ENCODE data around the gene CERK. TPM values are rescaled to one million over a fixed set of nuclear protein-coding genes. Genes with fewer than 3 reads are reported as not detected.
A peak's percentile ranks its signal among the peaks of the same experiment; 100 is the strongest.

The CERK gene
- total and polyA plus RNA-seq, 4 experiments from 2014 or later: 91.2 to 164 (median 136) TPM

DNA sequence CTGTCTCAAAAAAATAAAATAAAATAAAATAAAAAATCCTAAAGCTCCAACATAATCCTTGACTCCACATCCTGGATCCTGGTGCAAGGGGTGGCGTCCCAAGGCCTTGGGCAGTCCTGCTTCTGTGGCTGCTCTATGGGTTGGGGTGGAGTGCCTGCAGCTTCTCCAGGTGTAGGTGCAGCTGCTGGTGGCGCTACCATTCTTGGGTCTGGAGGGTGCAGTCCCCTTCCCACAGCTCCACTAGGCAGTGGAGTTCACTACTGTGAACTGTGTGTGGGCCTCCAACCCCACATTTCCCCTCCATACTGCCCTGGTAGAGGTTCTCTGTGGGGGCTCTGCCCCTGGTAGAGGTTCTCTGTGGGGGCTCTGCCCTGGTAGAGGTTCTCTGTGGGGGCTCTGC is 17.5 kb upstream of the CERK start:
- POLR2A ChIA-PET (ENCODE audit: partially characterized antibody): interaction anchor here (4.6 kb wide), 1 partner anchor 16 kb away, joined by 30 read pairs; the partner anchor contains the start of gene CERK
- H3K4me1 ChIP-seq (ENCODE audit: insufficient read depth, low read length): peaks cover 22% of the 10 kb centered on the region
- intact Hi-C loops (cut with micrococcal nuclease): no loop called here

DNA sequence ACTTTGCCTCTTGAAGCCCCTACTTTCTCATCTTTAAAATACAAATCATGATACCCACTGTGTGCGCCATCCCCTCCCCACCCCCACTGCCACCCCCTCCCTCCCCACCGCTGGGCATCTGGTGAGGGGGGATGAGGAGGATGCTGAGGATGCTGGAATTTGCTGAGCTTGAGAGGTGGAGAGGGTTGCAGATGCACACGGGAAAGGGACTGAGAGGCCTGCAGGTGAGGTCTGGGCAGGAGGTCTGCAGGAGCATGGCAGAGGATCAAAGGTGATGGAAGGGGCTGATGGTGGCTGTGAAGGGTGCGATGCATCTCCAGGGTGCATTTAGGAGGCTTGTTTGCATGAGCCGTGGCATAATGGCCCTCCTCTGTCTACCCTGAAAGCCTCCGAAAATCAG is 16.8 kb upstream of the CERK start:
- Histone ChIP-seq H3K9me3 (ENCODE audit: control insufficient read depth in 1 of 2, low read length in 2 of 2) (no peaks in the 10 kb centered on the region), H3K4me3 (ENCODE audit: low read length in 2 of 2) (no peak overlapping the region), H3K27me3 (ENCODE audit: insufficient read depth, low read length) (no peaks in the 10 kb centered on the region), H3K27ac (ENCODE audit: low read depth, low read length) (no peak overlapping the region), H3K4me1 (ENCODE audit: insufficient read depth, low read length) (peaks cover 29% of the 10 kb centered on the region), H3K36me3 (ENCODE audit: insufficient read depth, low read length) (no peaks in the 10 kb centered on the region)
- ChIA-PET POLR2A (ENCODE audit: partially characterized antibody) (interaction anchor here (4.6 kb wide), 1 partner anchor 16 kb away, joined by 30 read pairs; the partner anchor contains the start of gene CERK), CTCF (ENCODE audit: partially characterized antibody) (interaction anchor here (10.0 kb wide), 1 partner anchor 48 kb away, joined by 233 read pairs; no protein-coding TSS in a partner anchor)
- no peak overlapping the region for H3K4me3 Mint-ChIP-seq
- no peaks in the 10 kb centered on the region for H3K27me3 Mint-ChIP-seq
- H3K27ac Mint-ChIP-seq: peak overlapping the region in 3 of 7 donors; percentile 12 to 81 (median 17)
- H3K9me3 Mint-ChIP-seq: peaks cover 0 to 6% (median 2%) of the 10 kb centered on the region in 8 donors
- H3K4me1 Mint-ChIP-seq: peaks cover 16 to 41% (median 25%) of the 10 kb centered on the region in 4 donors
- intact Hi-C loops (cut with micrococcal nuclease): no loop called here
- H3K36me3 Mint-ChIP-seq: no peaks in the 10 kb centered on the region
- no peak for DNase-seq

More for the DNA sequence above, 17.5 kb upstream of the CERK start:
- Histone ChIP-seq H3K9me3 (ENCODE audit: control insufficient read depth in 1 of 2, low read length in 2 of 2) (no peaks in the 10 kb centered on the region), H3K36me3 (ENCODE audit: insufficient read depth, low read length) (no peaks in the 10 kb centered on the region), H3K27ac (ENCODE audit: low read depth, low read length) (no peak overlapping the region), H3K4me3 (ENCODE audit: low read length in 2 of 2) (no peak overlapping the region), H3K27me3 (ENCODE audit: insufficient read depth, low read length) (no peaks in the 10 kb centered on the region)
- no peaks in the 10 kb centered on the region for H3K27me3 Mint-ChIP-seq
- CTCF ChIA-PET (ENCODE audit: partially characterized antibody): interaction anchor here (6.2 to 10.0 kb wide), 3 partner anchors 15 to 47 kb away, joined by 56 to 233 read pairs (median 69); no protein-coding TSS in a partner anchor
- no peak overlapping the region for H3K4me3 Mint-ChIP-seq
- H3K9me3 Mint-ChIP-seq: peaks cover 0 to 6% (median 2%) of the 10 kb centered on the region in 8 donors
- H3K36me3 Mint-ChIP-seq: no peaks in the 10 kb centered on the region
- DNase-seq: no peak
- peaks cover 10 to 34% (median 18%) of the 10 kb centered on the region in 4 donors for H3K4me1 Mint-ChIP-seq
- H3K27ac Mint-ChIP-seq: no peak overlapping the region

DNA sequence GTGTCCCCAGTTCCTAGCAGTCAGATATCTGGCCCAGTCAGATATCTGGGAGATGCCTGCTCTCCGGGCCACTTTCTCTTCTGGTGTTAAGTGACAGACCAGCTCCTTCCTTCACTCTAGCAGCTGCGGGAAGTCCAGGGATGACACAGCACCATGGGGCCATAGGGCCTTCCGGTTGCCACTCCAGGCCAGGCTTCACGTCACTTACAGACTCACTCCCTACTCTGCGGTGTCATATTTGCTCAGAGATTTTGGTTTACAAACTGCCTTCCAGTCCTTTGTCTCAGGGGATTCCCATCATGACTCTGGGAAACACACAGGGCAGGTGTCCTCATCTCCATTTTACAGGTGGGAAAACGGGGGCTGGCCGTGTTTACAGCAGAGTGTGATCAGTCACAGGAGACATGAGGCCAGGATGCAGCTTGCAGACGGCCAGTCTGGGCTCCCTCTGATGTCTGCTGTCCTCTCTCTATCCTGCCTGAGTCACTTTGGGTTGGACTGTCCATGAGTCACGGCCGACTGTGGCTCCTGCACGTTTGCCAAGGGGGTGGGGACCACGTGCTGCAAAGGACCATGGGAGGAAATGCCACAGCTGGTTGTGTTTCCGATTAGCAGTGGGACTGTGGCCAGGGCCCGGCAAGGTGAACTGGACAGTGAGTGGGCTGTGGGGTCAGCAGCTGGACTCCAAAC is 16.2 kb upstream of the CERK start:
- Mint-ChIP-seq H3K27me3 (no peaks in the 10 kb centered on the region), H3K27ac (peak overlapping the region in 2 of 7 donors; percentile 22 to 59), H3K4me1 (peaks cover 22 to 47% (median 31%) of the 10 kb centered on the region in 4 donors), H3K36me3 (no peaks in the 10 kb centered on the region), H3K9me3 (peaks cover 0 to 6% (median 2%) of the 10 kb centered on the region in 8 donors), H3K4me3 (peak overlapping the region in 1 of 8 donors; percentile 11)
- peak in 1 of 5 donors; percentile 62 for DNase-seq
- POLR2A ChIA-PET (ENCODE audit: partially characterized antibody): interaction anchor here (0.8 to 4.6 kb wide), 2 partner anchors 8 to 15 kb away, joined by 3 to 30 read pairs; partner anchors contain the start of gene CERK
- intact Hi-C loops (cut with micrococcal nuclease): no loop called here
- CTCF ChIA-PET (ENCODE audit: partially characterized antibody): interaction anchor here (10.0 kb wide), 1 partner anchor 48 kb away, joined by 233 read pairs; no protein-coding TSS in a partner anchor
- Histone ChIP-seq H3K4me1 (ENCODE audit: insufficient read depth, low read length) (peaks cover 35% of the 10 kb centered on the region), H3K27ac (ENCODE audit: low read depth, low read length) (no peak overlapping the region), H3K36me3 (ENCODE audit: insufficient read depth, low read length) (no peaks in the 10 kb centered on the region), H3K27me3 (ENCODE audit: insufficient read depth, low read length) (no peaks in the 10 kb centered on the region), H3K4me3 (ENCODE audit: low read length in 2 of 2) (no peak overlapping the region), H3K9me3 (ENCODE audit: control insufficient read depth in 1 of 2, low read length in 2 of 2) (no peaks in the 10 kb centered on the region)

DNA sequence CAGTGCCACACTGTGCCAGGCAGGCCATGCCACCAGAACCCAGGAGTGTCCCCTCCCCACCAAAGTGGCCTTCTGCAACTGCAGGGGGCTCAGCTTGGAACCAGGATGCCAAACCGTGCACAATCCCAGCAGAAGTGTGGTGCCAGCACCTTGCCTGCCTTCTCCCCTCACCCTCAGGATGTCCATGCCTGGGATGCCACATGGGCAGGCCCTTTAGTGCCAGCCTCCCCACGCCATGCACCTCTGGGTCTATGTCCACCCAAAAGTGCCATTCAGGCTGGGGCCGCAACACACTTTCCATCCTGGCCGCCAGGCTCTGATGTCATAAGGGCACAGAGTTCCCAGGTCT is 15.7 kb upstream of the CERK start:
- Mint-ChIP-seq H3K27me3 (no peaks in the 10 kb centered on the region), H3K4me3 (no peak overlapping the region), H3K27ac (peak overlapping the region in 1 of 7 donors; percentile 59), H3K36me3 (no peaks in the 10 kb centered on the region), H3K9me3 (peaks cover 0 to 6% (median 2%) of the 10 kb centered on the region in 8 donors), H3K4me1 (peaks cover 23 to 49% (median 33%) of the 10 kb centered on the region in 4 donors)
- Histone ChIP-seq H3K4me1 (ENCODE audit: insufficient read depth, low read length) (peaks cover 40% of the 10 kb centered on the region), H3K4me3 (ENCODE audit: low read length in 2 of 2) (no peak overlapping the region), H3K27me3 (ENCODE audit: insufficient read depth, low read length) (no peaks in the 10 kb centered on the region), H3K9me3 (ENCODE audit: control insufficient read depth in 1 of 2, low read length in 2 of 2) (no peaks in the 10 kb centered on the region), H3K27ac (ENCODE audit: low read depth, low read length) (no peak overlapping the region), H3K36me3 (ENCODE audit: insufficient read depth, low read length) (no peaks in the 10 kb centered on the region)
- CTCF ChIA-PET (ENCODE audit: partially characterized antibody): no interaction called here
- POLR2A ChIA-PET (ENCODE audit: partially characterized antibody): interaction anchor here (0.8 kb wide), 1 partner anchor 8 kb away, joined by 3 read pairs; no protein-coding TSS in a partner anchor
- intact Hi-C loops (cut with micrococcal nuclease): no loop called here
- DNase-seq: no peak

DNA sequence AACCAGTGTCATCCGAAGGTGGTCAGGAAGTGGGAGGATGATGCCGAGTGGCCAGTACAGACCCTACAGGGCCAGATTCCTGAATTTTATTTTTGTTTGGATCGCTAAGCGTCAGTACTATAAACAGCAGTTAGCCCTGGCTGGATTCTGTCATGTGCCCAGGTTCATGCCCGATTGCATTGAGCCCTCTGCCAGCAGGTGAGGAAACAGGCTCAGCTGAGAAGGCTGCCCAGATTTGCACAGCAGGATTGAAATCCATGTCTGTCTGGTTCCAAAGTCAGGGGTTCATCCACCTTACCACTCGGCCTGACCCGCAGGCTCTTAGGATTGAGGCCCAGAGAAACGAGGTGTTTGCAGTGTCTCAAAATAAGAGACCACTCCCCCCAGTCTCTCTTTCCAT is 15.3 kb upstream of the CERK start:
- ChIA-PET CTCF (ENCODE audit: partially characterized antibody) (no interaction called here), POLR2A (ENCODE audit: partially characterized antibody) (interaction anchor here (0.8 kb wide), 1 partner anchor 9 kb away, joined by 3 read pairs; no protein-coding TSS in a partner anchor)
- H3K27ac ChIP-seq (ENCODE audit: low read depth, low read length): no peak overlapping the region
- Mint-ChIP-seq H3K27ac (no peak overlapping the region), H3K9me3 (peaks cover 0 to 6% (median 2%) of the 10 kb centered on the region in 8 donors), H3K4me3 (no peak overlapping the region), H3K4me1 (peaks cover 22 to 47% (median 31%) of the 10 kb centered on the region in 4 donors), H3K36me3 (no peaks in the 10 kb centered on the region), H3K27me3 (no peaks in the 10 kb centered on the region)
- H3K9me3 ChIP-seq (ENCODE audit: control insufficient read depth in 1 of 2, low read length in 2 of 2): no peaks in the 10 kb centered on the region
- intact Hi-C loops (cut with micrococcal nuclease): no loop called here
- H3K36me3 ChIP-seq (ENCODE audit: insufficient read depth, low read length): no peaks in the 10 kb centered on the region
- DNase-seq: no peak
- no peaks in the 10 kb centered on the region for H3K27me3 ChIP-seq (ENCODE audit: insufficient read depth, low read length)
- no peak overlapping the region for H3K4me3 ChIP-seq (ENCODE audit: low read length in 2 of 2)
- peaks cover 41% of the 10 kb centered on the region for H3K4me1 ChIP-seq (ENCODE audit: insufficient read depth, low read length)

DNA sequence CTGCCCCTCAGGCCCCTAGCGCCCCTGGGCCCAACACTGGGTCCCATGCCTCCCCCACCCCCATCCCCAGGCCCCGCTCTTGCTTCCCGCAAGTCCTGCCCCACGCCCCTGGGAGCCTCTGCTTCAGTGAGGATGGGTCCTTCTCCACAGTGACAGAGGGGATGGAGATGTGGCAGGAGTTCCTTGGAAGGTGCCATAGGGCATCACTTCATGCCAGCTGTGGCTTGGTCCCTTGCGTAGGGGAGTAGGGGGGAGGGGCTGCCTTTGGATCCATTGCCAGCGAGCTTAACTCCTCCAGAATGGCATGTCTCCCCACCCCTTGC is 14.9 kb upstream of the CERK start:
- intact Hi-C loops (cut with micrococcal nuclease): no loop called here
- POLR2A ChIA-PET (ENCODE audit: partially characterized antibody): no interaction called here
- H3K4me3 Mint-ChIP-seq: no peak overlapping the region
- Histone ChIP-seq H3K36me3 (ENCODE audit: insufficient read depth, low read length) (no peaks in the 10 kb centered on the region), H3K9me3 (ENCODE audit: control insufficient read depth in 1 of 2, low read length in 2 of 2) (no peaks in the 10 kb centered on the region), H3K27ac (ENCODE audit: low read depth, low read length) (no peak overlapping the region), H3K4me3 (ENCODE audit: low read length in 2 of 2) (no peak overlapping the region), H3K27me3 (ENCODE audit: insufficient read depth, low read length) (no peaks in the 10 kb centered on the region), H3K4me1 (ENCODE audit: insufficient read depth, low read length) (peaks cover 45% of the 10 kb centered on the region)
- H3K4me1 Mint-ChIP-seq: peaks cover 22 to 44% (median 30%) of the 10 kb centered on the region in 4 donors
- no peak overlapping the region for H3K27ac Mint-ChIP-seq
- CTCF ChIA-PET (ENCODE audit: partially characterized antibody): no interaction called here
- no peaks in the 10 kb centered on the region for H3K27me3 Mint-ChIP-seq
- no peak for DNase-seq
- H3K9me3 Mint-ChIP-seq: peaks cover 0 to 6% (median 2%) of the 10 kb centered on the region in 8 donors
- H3K36me3 Mint-ChIP-seq: no peaks in the 10 kb centered on the region

DNA sequence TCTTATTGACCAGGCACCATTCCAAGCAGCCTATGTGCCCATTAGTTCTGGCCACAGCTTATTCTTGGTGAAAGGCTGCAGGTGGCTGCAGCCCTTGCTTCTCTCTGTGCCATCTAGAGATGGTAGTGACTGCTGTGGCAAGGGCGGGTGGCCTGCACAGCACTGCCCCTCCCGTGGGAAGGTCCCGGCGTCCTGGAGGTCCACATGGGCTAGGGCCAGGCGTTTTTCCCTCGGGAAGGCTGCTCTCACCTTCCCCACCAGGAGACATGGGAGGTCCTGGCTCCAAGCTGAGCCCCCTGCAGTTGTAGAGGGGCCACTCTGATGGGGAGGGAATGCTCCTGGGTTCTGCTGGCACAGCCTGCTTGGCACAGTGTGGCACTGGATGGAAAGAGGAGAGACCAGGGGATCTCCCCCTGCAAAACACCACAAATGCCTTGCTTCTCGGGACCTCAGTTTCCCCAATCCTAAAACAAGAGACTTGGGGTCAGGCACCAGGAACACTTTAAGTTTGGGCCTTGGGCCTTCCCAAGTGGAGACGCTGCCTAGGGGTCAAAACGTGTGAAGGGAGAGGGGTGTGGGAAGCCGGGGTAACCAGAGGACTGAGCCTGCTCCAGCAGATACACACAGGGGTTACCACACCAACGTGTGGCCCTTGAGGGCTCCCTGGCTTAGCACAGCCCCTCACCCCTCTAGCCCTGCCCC is 14.4 kb upstream of the CERK start:
- Mint-ChIP-seq H3K36me3 (no peaks in the 10 kb centered on the region), H3K27me3 (no peaks in the 10 kb centered on the region), H3K4me1 (peaks cover 22 to 44% (median 30%) of the 10 kb centered on the region in 4 donors), H3K9me3 (peaks cover 0 to 6% (median 2%) of the 10 kb centered on the region in 8 donors), H3K27ac (no peak overlapping the region), H3K4me3 (peak overlapping the region in 1 of 8 donors; percentile 6)
- DNase-seq: no peak
- no peaks in the 10 kb centered on the region for H3K27me3 ChIP-seq (ENCODE audit: insufficient read depth, low read length)
- peaks cover 48% of the 10 kb centered on the region for H3K4me1 ChIP-seq (ENCODE audit: insufficient read depth, low read length)
- intact Hi-C loops (cut with micrococcal nuclease): no loop called here
- H3K27ac ChIP-seq (ENCODE audit: low read depth, low read length): no peak overlapping the region
- H3K36me3 ChIP-seq (ENCODE audit: insufficient read depth, low read length): no peaks in the 10 kb centered on the region
- POLR2A ChIA-PET (ENCODE audit: partially characterized antibody): interaction anchor here (0.7 to 4.7 kb wide), 2 partner anchors 9 to 140 kb away, joined by 3 to 100 read pairs; partner anchors contain the start of gene TBC1D22A
- CTCF ChIA-PET (ENCODE audit: partially characterized antibody): interaction anchor here (5.1 kb wide), 1 partner anchor 9 kb away, joined by 61 read pairs; the partner anchor contains the start of gene TBC1D22A
- H3K4me3 ChIP-seq (ENCODE audit: low read length in 2 of 2): no peak overlapping the region
- no peaks in the 10 kb centered on the region for H3K9me3 ChIP-seq (ENCODE audit: control insufficient read depth in 1 of 2, low read length in 2 of 2)

All from CD4-positive, alpha-beta memory T cell (primary cell).